ENCODE results near the gene ILK.

DNA sequence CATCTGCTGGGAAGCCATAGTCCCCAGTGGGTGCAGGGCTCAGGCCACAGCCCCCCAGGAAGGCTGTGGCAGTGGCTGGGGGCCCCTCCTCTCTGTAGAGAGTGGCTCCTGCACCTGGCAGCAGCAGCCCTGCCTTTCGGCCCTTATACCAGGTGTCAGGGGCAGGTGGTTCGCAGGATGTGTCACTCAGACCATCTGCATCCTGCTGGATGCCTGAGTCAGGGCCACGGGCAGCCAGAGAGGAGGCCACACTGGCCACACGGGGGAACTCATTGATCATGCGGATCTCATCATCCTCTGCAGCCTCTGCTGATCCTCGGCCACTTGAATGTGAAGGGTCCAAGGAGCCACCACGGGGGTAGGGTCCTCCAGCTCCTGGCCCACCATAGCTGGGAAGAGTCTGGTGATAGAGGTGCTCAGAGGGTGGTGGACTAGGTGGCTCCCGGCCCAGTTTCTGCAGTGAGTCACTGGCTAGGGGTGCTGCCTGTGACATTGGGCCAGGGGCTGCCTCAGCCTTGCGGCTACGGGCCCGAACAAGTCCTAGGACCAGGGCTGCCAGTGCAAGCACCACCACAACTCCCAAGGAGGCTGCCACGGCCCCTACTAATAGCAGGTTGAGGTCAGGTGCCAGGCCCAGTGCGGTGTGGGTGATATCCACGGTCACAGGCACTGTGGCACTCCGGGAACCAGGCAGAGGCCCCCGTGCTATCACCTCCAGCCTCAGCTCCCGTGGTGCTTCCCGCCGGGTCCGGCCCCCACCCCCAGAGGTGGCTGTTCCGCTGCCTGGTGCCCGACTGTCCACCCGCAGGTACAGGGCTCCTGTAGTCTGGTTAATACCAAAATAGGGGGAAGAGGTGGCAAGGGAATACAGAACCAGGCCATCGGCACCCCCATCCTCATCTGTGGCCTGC lies 18.9 kb downstream of the ILK start:
- TF ChIP-seq, protein P1, sequence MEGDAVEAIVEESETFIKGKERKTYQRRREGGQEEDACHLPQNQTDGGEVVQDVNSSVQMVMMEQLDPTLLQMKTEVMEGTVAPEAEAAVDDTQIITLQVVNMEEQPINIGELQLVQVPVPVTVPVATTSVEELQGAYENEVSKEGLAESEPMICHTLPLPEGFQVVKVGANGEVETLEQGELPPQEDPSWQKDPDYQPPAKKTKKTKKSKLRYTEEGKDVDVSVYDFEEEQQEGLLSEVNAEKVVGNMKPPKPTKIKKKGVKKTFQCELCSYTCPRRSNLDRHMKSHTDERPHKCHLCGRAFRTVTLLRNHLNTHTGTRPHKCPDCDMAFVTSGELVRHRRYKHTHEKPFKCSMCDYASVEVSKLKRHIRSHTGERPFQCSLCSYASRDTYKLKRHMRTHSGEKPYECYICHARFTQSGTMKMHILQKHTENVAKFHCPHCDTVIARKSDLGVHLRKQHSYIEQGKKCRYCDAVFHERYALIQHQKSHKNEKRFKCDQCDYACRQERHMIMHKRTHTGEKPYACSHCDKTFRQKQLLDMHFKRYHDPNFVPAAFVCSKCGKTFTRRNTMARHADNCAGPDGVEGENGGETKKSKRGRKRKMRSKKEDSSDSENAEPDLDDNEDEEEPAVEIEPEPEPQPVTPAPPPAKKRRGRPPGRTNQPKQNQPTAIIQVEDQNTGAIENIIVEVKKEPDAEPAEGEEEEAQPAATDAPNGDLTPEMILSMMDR (conservative IDR thresholded peaks at IDR 0.05) = no peak
- no peak for TF ChIP-seq ZFX (IDR thresholded peaks at IDR 0.05)

All from C4-2B (cell line).